Gastroesophageal sphincter (tissue), 4 donors: ENCODE data around the gene SAP25. TPM values are rescaled to one million over a fixed set of nuclear protein-coding genes. Genes with fewer than 3 reads are reported as not detected.
"Not testable (repeated sequence)": the region's sequence is repeated elsewhere in the genome, so short reads cannot be mapped to it uniquely, and the experiment has no call there.

ENCODE experiments used
- ATAC-seq: fragments of 150-250 bp; one replicate; pipeline ENCODE4 v1.9.1; 2016; ENCODE audit warnings: mild to moderate bottlenecking, moderate library complexity
- H3K27ac ChIP-seq, 4 donors: fragments of 200-600 bp; sonication (generic) in 3 of 4; 1 replicate in 3 of 4; 2 replicates in 1 of 4; pipeline ENCODE4 v1.5.1; 2016 to 2019
- H3K27me3 ChIP-seq: fragments of 200-600 bp; sonication (generic); one replicate; pipeline ENCODE4 v1.5.1; 2019
- H3K36me3 ChIP-seq, 2 donors: fragments of 200-600 bp; sonication (generic); one replicate each; pipeline ENCODE4 v1.5.1; 2019; ENCODE audit warnings: control low read depth in 1 of 2
- H3K4me1 ChIP-seq, 3 donors: fragments of 200-600 bp; sonication (generic); 1 replicate in 2 of 3; 2 replicates in 1 of 3; pipeline ENCODE4 v1.5.1; 2016 to 2019; ENCODE audit warnings: control low read depth in 2 of 3
- H3K4me3 ChIP-seq, 2 donors: fragments of 200-600 bp; sonication (generic); one replicate each; pipeline ENCODE4 v1.5.1; 2019; ENCODE audit warnings: mild to moderate bottlenecking in 1 of 2, moderate library complexity in 1 of 2
- H3K9me3 ChIP-seq, 3 donors: fragments of 200-600 bp; sonication (generic); one replicate each; pipeline ENCODE4 v1.5.1; 2017 to 2019; ENCODE audit warnings: control low read depth in 2 of 3
- CTCF ChIP-seq, 4 experiments: fragments of 200-600 bp in 2 of 4; fragments of 450-650 bp in 2 of 4; sonication (generic) in 1 of 4; IDR thresholded peaks; one replicate each; pipeline ENCODE4 v1.5.1; 2017 to 2019; ENCODE audit warnings: antibody characterized with exemption in 4 of 4, mild to moderate bottlenecking in 2 of 4, moderate library complexity in 2 of 4
- EP300 ChIP-seq: sonication (generic); formaldehyde crosslinking; IDR thresholded peaks from one replicate; pipeline ENCODE4 v1.6.1; 2017; ENCODE audit warnings: antibody characterized with exemption, mild to moderate bottlenecking
- POLR2A ChIP-seq, 2 donors: fragments of 450-650 bp; IDR thresholded peaks; one replicate each; pipeline ENCODE4 v1.6.1; 2017; ENCODE audit warnings: antibody characterized with exemption in 2 of 2, mild to moderate bottlenecking in 2 of 2, moderate library complexity in 1 of 2
- POLR2AphosphoS5 ChIP-seq: sonication (generic); formaldehyde crosslinking; IDR thresholded peaks from one replicate; pipeline ENCODE4 v1.6.1; 2017; ENCODE audit warnings: antibody characterized with exemption
- WGBS, 2 donors: methylation state at CpG; one replicate each; pipeline ENCODE4 v1.1.5; 2018; ENCODE audit warnings: low coverage in 1 of 2; 5-methylcytosine and 5-hydroxymethylcytosine counted together
- total RNA-seq, 4 donors: library from RNA; depleted of rRNA; stranded (reverse); fragments of >200 nt; gene quantifications; one replicate each; pipeline ENCODE4 v1.1.0, GENCODE V29; 2016

SAP25 gene
- total RNA-seq, 4 donors from 2014 or later, result 5.6 TPM; not detected in 3

DNA sequence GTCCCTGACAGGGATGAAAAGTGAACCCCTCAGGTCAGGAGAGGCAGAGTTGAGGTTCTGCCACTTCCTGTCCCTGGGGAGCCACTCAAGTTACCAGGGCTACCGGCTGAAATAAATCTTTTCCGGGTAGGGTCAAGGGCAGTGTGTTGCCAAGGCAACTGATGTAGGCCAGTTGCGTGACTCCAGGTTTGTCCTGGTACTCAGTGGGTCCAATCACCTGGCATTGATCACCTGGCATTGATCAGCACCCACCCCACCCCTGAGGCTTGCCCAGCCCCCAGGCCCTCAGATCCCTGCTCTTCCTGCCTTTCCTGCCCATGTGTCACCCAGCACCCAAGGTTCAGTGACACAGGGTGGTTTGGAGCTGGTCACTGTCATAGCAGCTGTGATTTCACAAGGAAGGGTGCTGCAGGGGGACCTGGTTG lies 5.9 kb downstream of the SAP25 start:
- Histone ChIP-seq H3K4me1 (peaks cover 0 to 37% (median 10%) of the 10 kb centered on the region in 3 donors), H3K27me3 (peaks cover 25% of the 10 kb centered on the region), H3K27ac (peak overlapping the region in 1 of 4 donors; percentile 11), H3K9me3 (no peaks in the 10 kb centered on the region), H3K36me3 (peaks cover 0 to 36% of the 10 kb centered on the region in 2 donors), H3K4me3 (no peak overlapping the region)
- no CpG with 5 or more reads among the region's 3 CpGs for WGBS, 2 donors
- no peak for ATAC-seq
- TF ChIP-seq EP300 (no peak), POLR2A (IDR thresholded peaks at IDR 0.05) (no peak), POLR2AphosphoS5 (no peak), CTCF (IDR thresholded peaks at IDR 0.05) (no peak)

DNA sequence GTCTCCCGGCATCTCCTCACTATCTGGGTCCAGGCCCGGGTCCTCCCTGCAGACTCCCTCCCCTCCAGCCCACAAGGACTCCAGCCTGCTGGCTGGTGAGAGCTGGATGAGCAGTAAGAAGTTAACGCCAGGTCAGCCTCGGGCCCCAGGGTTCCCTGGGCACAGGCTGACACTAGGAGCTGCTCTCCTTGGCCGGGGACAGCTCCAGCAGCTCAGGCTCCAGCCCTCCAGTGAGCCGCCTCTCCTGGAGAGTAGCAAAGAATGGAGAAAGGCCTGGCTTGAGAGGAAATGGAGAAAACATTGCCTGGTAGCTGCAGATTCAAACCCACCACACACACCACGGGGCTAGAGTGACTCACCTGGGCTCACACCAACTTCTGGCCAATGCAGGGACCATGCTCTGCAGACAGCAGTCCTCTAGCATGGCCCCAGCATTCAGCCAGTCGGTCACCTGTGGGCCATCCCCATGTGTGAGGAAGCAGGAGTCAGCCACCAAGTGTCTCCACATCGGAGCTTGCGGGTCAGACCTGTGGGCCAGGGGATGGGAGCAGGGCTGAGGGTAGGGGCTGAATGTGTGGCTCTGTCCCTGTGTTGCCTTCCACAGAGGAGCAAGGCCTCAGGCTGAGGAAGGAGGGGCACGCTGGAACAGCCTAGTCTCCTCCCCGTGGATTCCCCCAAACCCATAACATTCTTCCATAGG lies 6.5 kb downstream of the SAP25 start:
- 50 to 80% methylated on average over 1 to 3 of the region's 12 CpGs for WGBS, 2 donors
- H3K27ac ChIP-seq, result peak overlapping the region in 1 of 4 donors; percentile 14
- no peak overlapping the region for H3K4me3 ChIP-seq
- H3K4me1 ChIP-seq, result peaks cover 0 to 37% (median 10%) of the 10 kb centered on the region in 3 donors
- TF ChIP-seq POLR2AphosphoS5 (no peak), POLR2A (IDR thresholded peaks at IDR 0.05) (no peak), CTCF (IDR thresholded peaks at IDR 0.05) (no peak), EP300 (no peak)
- no peaks in the 10 kb centered on the region for H3K9me3 ChIP-seq
- ATAC-seq, result no peak
- H3K36me3 ChIP-seq, result peaks cover 0 to 37% of the 10 kb centered on the region in 2 donors
- peaks cover 20% of the 10 kb centered on the region for H3K27me3 ChIP-seq

DNA sequence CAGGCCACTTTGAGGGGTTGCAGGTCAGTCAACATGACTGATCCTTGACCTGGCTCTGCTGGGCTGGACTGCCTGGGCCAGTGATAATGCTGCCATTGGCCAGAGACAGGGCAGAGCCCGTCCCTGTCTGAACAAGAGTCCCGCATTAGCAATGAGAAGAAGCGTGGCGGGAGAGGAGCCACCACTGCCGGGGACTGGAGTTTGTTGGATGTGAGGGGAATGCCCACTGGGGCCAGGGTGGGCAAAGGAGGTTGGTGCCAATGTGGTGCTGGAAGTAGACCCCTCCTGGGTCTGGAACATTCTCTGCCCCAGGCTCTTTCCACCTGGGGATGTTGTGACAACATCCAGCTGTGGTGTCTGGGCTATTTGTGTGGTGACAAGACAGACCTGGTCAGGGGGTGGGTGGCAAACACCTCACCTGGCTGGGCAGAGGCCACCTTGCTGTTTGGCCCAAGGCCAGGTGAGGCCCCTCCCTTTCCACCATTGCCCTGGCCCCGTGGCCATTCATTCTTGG lies 7.6 kb downstream of the SAP25 start:
- H3K4me3 ChIP-seq, result no peak overlapping the region
- TF ChIP-seq EP300 (no peak), POLR2AphosphoS5 (no peak), CTCF (IDR thresholded peaks at IDR 0.05) (no peak), POLR2A (IDR thresholded peaks at IDR 0.05) (no peak)
- no peaks in the 10 kb centered on the region for H3K9me3 ChIP-seq
- peaks cover 0 to 36% (median 10%) of the 10 kb centered on the region in 3 donors for H3K4me1 ChIP-seq
- H3K27me3 ChIP-seq, result peaks cover 9% of the 10 kb centered on the region
- WGBS, 2 donors, result 83% methylated on average over 3 of the region's 6 CpGs; no CpG with 5 or more reads in 1 of the 2 donors
- no peak for ATAC-seq
- no peak overlapping the region for H3K27ac ChIP-seq
- H3K36me3 ChIP-seq, result peaks cover 0 to 48% of the 10 kb centered on the region in 2 donors

GRCh38 chr7:100565133-100565571 lies 8.5 kb downstream of the SAP25 start:
- Histone ChIP-seq H3K36me3 (peaks cover 0 to 55% of the 10 kb centered on the region in 2 donors), H3K27ac (no peak overlapping the region), H3K27me3 (peaks cover 2% of the 10 kb centered on the region), H3K4me3 (no peak overlapping the region), H3K9me3 (no peaks in the 10 kb centered on the region), H3K4me1 (peaks cover 0 to 29% (median 7%) of the 10 kb centered on the region in 3 donors)
- no peak for TF ChIP-seq POLR2AphosphoS5
- ATAC-seq, result no peak
- WGBS, 2 donors, result 88 to 100% methylated on average over 2 to 6 of the region's 11 CpGs

- H3K9me3 ChIP-seq, H3K27ac ChIP-seq, H3K27me3 ChIP-seq, H3K4me3 ChIP-seq, ATAC-seq: not testable (repeated sequence)
- peaks cover 0 to 29% (median 0%) of the 10 kb centered on the region in 3 donors for H3K4me1 ChIP-seq
- H3K36me3 ChIP-seq, result peaks cover 0 to 56% of the 10 kb centered on the region in 2 donors
- WGBS, 2 donors, result 85 to 87% methylated on average over 4 to 5 of the region's 6 CpGs
Measured at GRCh38 chr7:100564405-100564804, 9.3 kb downstream of the SAP25 start.
